Measurements from ENCODE around the gene TUBA8.
"Not testable (repeated sequence)": the region's sequence is repeated elsewhere in the genome, so short reads cannot be mapped to it uniquely, and the experiment has no call there.

Gene TUBA8

GRCh38 chr22:18110194-18110953 is at the start of gene TUBA8:
TUBA8 (plus strand) TSS chr22:18110809; CDS start chr22:18110866, 57 bp downstream.
- DNase-seq (ENCODE audit: low read depth), result peak; percentile 15
- H3K4me3 ChIP-seq (replicated peaks; ENCODE audit: low read depth, low read length), result peak within 1 kb of the TSS; percentile 40

DNA sequence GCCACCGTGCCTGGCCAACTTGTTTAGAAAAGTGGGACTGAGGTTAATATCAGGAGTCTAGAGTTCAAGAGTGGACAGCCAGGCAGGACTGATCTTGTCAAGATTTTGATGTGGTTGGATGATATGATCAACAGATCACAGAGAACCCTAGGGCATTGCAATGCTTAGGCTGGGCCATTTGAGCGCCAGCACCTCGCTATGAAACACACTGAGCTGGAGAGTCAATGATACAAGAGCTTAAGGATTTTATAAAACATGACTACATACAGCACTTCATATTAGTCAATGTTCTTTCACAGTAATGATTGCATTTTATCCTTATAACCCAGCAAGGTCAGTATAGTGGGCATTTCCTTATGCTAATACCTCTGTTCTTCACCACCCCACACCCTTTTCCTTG is 48.2 kb upstream of the TUBA8 start:
- TF ChIP-seq CTCF (IDR thresholded peaks at IDR 0.05; ENCODE audit: low read length, missing control alignments), result no peak
- DNase-seq (ENCODE audit: low read depth), result no peak

More at GRCh38 chr22:18110194-18110953, at the start of gene TUBA8:
- TF ChIP-seq CTCF (IDR thresholded peaks at IDR 0.05; ENCODE audit: low read length, missing control alignments), result no peak

DNA sequence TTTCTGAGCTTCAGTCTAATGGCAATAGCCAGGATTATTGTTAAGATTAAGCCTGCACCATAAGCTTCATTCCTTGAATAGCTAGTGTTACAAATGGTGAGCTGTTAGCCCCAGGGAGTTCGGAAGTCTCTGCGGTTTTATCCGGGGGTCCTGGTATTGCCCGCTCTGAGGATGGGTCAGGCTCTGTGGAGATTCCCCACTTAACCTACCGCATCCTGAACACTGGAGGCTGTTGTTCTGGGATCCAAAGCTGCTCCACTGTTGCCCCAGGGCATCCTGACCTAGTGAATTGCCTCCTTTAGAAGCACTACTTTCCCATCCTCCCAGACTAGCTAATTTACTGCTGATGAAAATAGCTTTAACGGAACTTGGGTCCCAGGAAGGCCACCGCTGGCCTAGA is 47.3 kb upstream of the TUBA8 start:
- DNase-seq (ENCODE audit: low read depth), result no peak
- no peak for TF ChIP-seq CTCF (IDR thresholded peaks at IDR 0.05; ENCODE audit: low read length, missing control alignments)
- H3K4me3 ChIP-seq (replicated peaks; ENCODE audit: low read depth, low read length), result no peak overlapping the region

More for the DNA sequence above, 48.2 kb upstream of the TUBA8 start:
- H3K4me3 ChIP-seq (replicated peaks; ENCODE audit: low read depth, low read length), result no peak overlapping the region

DNA sequence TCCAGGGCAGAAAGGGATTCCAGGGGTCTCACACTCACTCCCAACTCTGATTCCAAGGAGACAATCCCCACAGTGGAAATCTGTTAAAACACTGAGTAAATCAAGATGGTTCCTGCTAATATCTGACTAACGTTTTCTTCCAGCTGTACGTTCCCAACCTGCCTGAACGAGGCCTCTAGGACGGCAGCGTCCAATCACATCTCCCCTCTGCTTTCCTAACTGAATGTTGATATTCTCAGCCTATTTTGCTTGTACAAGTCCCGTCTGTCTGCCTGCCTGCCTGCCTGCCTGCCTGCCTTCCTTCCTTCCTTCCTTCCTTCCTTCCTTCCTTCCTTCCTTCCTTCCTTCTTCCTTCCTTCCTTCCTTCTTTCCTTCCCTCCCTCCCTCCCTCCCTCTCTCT is 46.9 kb upstream of the TUBA8 start:
- DNase-seq (ENCODE audit: low read depth); H3K4me3 ChIP-seq (replicated peaks; ENCODE audit: low read depth, low read length): not testable (repeated sequence)

- DNase-seq (ENCODE audit: low read depth), result no peak
- no peak overlapping the region for H3K4me3 ChIP-seq (replicated peaks; ENCODE audit: low read depth, low read length)
- TF ChIP-seq CTCF (IDR thresholded peaks at IDR 0.05; ENCODE audit: low read length, missing control alignments), result no peak
Observed at GRCh38 chr22:18064636-18065035, 46.0 kb upstream of the TUBA8 start.

GRCh38 chr22:18065256-18065655 is 45.4 kb upstream of the TUBA8 start:
- no peak for TF ChIP-seq CTCF (IDR thresholded peaks at IDR 0.05; ENCODE audit: low read length, missing control alignments)
- DNase-seq (ENCODE audit: low read depth), result no peak
- no peak overlapping the region for H3K4me3 ChIP-seq (replicated peaks; ENCODE audit: low read depth, low read length)

DNA sequence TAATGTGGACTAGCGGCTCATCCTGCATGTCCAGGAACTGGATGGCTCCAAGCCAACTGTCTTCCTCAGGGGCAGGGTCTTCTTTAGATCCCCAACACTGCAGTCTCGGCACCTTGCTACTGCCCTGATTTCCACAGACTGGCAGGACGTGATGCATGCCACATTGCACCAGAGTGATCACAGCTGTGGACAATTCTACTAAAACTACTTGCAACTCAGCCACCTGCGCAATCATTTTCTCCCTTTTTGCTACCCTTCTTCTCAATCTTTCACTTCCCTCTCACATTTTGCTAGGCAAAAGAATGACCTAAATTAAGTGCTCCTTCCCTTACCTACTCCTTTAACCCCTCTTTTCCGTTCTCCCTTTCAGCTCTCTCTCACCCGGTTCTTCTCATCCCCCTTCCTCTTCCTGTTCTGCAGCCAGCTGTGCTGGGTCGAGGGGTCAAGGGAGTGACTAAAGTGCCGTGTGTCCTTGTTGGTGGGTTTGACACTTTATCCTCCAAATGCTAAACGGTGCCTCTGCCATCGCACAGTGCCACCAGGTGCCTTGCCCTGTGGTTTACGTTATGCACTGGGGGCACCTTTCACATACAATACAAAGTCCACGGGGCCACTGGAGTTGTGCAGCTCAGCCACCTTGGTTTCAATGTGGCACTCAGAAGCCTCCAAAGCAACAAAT is 44.3 kb upstream of the TUBA8 start:
- DNase-seq (ENCODE audit: low read depth), result no peak
- no peak for TF ChIP-seq CTCF (IDR thresholded peaks at IDR 0.05; ENCODE audit: low read length, missing control alignments)
- H3K4me3 ChIP-seq (replicated peaks; ENCODE audit: low read depth, low read length), result no peak overlapping the region
